Dedifferentiated amniotic fluid mesenchymal stem cell (primary cell): Measurements from ENCODE around the gene PER1.
A peak's percentile ranks its signal among the peaks of the same experiment; 100 is the strongest.

ENCODE experiments used
- DNase-seq: peaks from one replicate; pipeline ENCODE4 v3.0.0-alpha.2; 2016; ENCODE audit errors: extremely low spot score

Gene PER1, protein sequence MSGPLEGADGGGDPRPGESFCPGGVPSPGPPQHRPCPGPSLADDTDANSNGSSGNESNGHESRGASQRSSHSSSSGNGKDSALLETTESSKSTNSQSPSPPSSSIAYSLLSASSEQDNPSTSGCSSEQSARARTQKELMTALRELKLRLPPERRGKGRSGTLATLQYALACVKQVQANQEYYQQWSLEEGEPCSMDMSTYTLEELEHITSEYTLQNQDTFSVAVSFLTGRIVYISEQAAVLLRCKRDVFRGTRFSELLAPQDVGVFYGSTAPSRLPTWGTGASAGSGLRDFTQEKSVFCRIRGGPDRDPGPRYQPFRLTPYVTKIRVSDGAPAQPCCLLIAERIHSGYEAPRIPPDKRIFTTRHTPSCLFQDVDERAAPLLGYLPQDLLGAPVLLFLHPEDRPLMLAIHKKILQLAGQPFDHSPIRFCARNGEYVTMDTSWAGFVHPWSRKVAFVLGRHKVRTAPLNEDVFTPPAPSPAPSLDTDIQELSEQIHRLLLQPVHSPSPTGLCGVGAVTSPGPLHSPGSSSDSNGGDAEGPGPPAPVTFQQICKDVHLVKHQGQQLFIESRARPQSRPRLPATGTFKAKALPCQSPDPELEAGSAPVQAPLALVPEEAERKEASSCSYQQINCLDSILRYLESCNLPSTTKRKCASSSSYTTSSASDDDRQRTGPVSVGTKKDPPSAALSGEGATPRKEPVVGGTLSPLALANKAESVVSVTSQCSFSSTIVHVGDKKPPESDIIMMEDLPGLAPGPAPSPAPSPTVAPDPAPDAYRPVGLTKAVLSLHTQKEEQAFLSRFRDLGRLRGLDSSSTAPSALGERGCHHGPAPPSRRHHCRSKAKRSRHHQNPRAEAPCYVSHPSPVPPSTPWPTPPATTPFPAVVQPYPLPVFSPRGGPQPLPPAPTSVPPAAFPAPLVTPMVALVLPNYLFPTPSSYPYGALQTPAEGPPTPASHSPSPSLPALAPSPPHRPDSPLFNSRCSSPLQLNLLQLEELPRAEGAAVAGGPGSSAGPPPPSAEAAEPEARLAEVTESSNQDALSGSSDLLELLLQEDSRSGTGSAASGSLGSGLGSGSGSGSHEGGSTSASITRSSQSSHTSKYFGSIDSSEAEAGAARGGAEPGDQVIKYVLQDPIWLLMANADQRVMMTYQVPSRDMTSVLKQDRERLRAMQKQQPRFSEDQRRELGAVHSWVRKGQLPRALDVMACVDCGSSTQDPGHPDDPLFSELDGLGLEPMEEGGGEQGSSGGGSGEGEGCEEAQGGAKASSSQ (N-terminal part only)

DNA sequence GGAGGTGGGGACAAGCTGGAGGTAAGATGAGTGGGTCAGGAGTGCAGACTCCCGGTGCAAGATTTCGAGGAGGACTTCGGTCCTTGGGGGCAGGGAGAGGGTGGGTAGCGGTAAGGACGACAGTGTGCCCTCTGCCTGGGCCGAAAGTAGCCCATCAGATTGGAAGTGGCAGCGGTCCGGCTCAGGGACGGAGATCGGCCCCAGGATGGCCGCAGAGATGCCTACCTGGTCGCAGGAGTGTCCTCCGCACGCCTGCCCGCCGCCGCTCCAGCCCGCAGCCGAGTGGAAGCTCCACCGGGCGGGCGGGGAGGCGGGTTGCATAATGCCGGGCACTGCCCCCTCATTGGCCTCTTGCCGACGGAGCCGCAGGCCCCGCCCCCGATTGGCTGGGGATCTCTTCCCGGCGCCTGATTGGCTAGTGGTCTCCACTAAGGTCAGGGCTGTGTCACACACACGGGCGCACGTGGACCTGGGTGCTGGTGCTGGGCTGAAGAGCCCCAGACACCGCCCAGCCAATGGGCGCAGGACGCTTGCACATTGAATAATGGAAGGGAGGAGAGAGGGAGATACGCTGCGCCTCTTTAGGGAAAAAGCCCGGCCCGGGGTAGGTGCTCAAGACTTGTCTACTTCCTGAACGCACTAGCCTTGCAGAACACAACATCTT, at the start of gene PER1:
TSS of gene PER1 (minus strand) at position 293 of the 664 bp plus-strand sequence. CDS start 1,698 bp downstream, outside the sequence.
- peak; percentile 82 for DNase-seq

DNA sequence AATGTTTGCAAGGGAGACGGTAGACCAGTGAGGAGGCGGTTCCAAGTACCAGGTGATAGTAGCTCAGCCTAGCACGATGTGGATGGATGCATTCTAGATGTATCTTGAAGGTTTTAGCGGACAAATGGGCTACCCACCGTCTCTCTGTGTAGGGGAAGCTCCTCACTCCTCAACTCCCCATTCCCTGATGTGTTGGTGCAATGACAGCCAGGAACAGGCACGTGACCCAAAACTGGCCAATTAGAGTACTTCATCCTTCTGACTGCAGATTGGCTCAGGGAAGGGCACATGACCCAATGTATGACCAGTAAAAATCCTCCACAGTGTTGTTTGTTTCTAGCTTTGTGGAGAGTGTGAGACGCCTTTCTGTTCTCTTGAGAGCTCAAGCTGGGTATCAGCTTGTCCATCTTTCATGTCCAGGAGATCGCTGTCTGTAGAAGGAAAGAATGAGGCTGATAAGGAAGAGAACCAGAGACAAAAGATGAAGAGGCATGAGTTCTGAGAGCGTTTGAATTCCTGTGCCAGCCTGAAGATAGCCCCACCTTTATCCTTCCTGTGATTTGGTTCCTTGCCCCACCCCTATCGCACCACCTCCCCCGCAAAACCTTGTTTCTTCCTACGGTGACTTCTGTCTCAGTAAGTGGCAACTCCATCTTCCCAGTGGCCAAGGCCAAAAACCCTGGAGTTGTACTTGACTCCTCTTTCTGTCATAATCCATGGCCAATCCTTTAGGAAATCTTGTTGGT, 40.0 kb upstream of the PER1 start:
- peak; percentile 38 for DNase-seq

DNA sequence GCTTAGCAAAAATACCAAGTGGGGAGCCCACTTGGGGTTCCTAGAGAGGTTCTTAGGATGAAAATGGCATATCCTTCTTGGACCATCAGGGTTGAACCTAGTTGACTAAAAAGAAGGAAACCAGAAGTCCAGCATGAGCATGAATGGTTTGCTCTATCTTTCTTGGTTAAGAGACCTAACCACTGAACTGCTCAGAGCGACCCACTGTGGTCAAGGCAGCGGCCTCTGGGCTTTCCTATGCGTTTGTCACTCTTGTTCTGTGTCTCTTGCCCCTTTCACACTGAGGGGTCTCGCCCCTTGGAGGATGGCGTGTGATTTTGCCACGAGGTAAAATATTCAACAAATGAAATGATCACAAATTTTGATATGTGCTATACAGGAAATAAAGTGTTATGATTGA, 38.3 kb upstream of the PER1 start:
- no peak for DNase-seq

DNA sequence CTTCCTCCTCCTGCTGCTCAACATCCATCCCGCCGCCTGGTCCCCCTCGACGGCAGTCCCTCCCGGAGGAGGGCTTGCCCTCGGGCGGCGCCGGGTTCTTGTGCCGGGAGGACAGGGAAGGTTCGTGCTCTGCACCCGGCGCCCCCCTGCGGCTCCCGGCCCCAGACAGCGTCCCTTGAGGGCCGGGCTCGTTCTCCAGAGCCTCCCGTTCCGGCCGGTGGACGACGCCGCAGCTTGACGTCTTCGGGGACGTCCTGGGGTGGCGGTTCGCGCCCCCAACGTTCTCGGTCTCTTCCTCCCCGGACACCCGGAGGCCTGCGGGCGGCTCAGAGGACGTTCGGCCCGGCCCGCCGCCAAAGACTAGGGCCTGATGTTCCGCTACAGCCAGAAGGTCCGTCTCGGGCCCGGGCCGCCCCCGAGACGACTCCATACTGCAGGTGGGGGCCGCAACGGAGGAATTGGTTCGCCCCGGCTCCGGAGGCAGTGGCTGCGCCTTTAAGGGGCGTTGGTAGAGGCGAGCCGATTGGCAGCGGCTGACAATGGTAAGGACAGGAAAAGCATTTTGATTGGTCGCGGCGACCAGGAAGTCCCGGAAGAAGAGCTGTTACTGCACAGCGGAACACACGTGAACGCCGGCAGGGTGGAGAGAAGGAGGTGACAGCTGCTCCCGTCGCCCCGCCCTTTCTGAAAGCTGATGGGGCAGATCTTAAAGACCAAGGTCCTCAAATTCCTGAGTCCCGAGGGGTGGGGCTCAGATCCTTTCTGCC, 37.7 kb upstream of the PER1 start, which contains the start of gene BORCS6:
TSS of gene BORCS6 (minus strand) at position 470 of the 767 bp plus-strand sequence. CDS start at position 430, 40 bp downstream.
- peak; percentile 96 for DNase-seq

DNA sequence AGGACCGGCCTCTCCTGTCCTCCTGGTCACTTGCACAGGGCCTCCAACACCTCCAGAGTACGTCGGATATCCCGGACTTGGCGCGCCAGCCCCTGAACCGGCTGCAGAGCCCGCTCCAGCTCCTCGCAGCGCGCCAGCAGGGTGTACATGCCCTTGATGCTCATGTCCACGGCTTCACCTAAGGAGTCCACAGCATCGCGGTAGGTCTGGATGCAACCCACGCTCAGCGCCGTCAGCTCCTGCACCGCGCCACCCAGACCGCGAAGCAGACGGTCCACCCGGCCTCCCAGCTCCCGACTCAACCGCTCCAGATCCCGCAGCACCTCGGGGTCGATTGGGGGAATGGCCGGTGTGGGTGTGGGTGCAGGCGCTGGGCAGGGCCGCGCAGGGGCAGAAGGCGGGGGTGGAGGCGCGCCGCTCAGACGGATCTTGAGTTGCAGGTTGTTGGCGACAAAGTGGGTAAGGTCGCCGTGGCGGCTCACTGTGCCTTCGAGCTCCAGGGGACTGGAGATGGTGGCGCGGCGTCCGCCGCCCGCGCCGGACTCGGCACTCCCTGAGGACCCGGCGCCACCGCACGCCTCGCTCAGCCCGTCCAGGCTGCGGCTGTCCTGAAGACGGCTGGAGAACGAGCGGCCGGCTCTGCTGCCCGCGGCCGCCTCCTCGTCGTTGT, 37.0 kb upstream of the PER1 start:
- DNase-seq, result no peak

DNA sequence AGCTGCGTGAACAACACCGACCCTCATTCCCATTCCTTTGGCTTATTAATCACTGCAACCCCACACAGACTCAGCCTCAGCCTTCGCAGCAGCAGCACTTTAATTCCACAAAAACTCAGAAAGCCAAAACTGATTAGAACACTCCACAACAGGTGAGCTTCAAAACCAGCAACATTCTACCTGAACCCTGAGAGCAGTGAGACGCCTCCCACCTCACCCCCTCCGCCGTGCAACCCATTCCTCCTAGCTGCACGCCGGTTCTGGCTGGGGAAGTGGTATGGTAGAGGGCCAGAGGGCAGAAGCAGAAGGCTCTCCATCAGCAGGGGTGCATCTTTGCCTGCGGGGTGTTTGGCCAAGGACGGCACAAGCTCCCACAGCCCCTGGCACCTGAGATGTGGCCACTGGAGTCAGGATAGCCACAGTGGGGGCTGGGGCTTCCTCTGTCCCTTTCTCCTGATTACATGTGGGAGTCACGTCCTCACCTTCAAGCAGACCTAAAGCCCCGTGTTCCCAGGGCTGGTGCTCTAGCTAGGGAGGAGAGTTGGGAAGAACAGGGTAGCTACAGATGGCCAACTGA, 36.1 kb upstream of the PER1 start:
- no peak for DNase-seq

DNA sequence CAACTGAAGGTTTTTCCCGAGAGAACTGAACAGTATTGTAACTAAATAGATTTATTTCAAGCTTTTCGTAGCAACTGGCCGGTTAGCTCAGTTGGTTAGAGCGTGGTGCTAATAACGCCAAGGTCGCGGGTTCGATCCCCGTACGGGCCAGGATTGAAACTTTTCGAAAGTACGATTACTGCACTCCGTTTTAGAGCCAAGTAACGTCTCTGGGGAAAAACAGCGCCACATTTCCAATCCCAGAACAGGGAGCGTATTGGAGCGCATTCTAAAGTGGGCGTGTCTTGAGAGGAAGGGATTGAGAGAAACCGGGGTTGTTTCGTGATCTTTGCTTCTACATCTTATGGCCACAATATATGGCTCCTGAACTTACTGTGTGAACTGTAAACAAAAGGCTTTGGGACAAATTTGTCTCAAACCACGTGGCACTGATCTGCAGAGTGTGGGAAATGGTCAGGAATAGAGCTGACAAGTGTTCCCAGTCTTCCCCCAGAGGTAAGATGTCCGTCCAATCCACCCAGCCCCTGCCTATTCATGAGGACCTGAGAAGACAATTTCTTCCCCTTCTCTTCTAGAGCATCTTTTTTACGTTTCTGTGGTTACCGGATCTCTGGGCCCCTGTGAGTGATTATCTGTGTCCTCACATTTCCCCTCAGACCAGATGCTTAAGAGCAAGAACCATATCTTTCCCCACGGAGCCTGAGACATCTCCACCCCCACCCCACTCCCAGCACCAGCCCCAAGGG, 35.5 kb upstream of the PER1 start:
- DNase-seq, result peak; percentile 99

DNA sequence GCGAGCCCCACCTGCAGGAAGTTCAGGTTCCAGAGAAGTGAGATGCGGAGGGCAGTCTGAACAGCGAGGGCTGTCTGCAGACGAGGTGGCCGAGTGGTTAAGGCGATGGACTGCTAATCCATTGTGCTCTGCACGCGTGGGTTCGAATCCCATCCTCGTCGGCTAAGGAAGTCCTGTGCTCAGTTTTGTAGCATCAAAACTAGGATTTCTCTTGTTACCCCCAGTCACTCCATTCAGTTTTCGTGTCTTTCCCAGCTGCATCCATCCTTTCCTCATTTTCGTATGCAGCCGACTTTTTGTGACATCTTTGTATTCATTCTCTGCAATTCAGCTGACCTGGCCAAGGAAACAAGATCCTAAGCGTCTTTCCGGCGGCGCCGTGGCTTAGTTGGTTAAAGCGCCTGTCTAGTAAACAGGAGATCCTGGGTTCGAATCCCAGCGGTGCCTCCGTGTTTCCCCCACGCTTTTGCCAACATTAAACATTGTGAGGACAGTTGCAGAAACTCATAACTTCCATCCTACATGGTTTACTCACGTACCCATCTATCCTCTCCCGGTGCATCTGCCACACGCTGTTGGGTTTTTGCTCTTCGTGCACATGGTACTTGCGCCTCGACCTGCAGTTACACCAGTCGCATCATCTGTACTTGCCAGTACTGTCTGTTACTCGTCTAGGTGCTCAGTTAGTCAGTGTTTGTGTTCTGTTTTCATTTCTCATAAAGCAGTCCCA, 34.7 kb upstream of the PER1 start:
- DNase-seq, result peak; percentile 91

DNA sequence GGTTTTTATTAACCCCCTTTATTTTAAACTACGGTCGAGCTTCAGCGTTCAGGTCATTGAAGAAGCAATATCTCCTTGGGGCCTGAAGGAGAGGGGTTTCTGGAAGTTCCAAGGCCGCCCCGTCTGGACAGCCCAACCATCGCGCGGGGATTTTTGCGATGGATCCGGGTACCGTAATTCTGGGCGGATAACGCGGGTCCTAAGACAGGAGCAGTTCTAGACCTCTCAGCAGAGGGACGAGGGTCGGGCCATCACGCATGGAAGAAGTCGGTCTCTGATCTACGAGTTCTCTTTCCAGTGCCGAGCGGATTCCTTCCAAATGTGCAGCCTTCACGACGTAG, 34.2 kb upstream of the PER1 start:
- DNase-seq, result no peak

DNA sequence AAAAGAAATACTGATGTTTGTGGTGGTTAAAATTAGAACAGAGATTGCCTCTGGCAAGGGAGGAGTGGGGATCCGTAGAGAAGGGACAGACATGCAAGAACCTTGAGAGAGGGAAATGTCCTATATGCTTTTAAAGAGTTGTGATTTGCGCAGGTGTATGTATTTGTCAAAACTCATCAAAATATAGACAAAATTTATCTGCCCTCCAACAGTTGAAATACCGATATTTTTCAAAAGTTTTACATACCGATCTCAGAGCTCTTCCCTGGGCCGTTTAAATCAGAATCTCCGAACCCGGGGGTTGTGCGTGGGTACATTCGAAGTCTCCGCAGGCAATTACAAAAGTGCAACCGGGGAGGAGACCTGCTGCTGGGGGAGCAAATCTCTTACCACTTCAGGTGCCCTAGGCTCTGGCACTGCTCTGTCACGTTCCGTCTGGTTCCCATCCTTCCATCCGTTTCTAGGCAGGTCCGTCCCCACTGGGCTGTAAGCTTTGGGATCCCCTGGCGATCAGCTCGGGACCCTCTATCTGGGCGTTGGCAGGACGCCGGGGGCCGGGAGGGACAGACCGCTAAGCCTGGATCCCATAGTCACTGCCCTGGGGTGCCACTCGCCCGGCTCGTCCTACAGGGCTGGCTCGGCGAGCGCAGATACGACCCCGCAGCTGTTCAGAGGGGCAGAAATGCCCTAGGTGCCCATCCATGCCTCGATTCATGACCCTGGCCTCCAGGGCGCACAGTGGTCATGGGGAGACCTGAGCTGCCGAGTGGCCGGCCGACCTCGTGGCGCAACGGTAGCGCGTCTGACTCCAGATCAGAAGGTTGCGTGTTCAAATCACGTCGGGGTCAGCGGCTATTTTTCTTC, 33.6 kb upstream of the PER1 start:
- DNase-seq, result peak; percentile 38

DNA sequence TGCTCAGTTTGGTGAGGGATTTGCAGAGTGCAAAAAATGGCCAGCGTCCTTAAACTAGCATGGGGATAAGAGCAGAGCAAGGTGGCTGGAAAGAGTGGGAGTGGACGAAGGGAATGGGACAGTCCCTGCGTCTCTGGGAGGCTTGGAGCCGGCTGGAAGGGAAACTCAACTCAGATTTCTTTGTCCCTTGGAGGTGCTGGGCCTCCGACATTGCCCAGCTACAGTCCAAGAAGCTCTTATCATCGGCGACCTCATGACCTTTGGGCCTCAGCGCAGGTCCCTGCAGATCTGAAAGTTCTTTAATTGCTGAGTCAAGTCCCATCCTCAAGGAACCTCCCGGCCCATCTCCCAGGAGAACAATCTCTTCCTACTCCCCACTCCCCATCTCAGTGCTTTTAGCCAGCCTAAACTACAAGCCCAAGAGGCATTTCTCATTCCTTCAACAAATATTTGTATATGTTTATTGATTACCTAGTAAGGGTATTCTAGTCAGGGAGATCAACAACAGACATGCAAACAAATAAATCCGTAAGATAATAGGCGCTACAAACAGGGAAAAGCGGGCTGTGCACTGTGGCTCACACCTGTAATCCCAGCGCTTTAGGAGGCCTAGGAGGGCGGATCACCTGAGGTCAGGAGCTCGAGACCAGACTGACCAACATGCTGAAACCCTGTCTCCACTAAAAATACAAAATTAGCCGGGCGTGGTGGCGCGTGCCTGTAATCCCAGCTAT, 25.0 kb upstream of the PER1 start:
- DNase-seq, result no peak

DNA sequence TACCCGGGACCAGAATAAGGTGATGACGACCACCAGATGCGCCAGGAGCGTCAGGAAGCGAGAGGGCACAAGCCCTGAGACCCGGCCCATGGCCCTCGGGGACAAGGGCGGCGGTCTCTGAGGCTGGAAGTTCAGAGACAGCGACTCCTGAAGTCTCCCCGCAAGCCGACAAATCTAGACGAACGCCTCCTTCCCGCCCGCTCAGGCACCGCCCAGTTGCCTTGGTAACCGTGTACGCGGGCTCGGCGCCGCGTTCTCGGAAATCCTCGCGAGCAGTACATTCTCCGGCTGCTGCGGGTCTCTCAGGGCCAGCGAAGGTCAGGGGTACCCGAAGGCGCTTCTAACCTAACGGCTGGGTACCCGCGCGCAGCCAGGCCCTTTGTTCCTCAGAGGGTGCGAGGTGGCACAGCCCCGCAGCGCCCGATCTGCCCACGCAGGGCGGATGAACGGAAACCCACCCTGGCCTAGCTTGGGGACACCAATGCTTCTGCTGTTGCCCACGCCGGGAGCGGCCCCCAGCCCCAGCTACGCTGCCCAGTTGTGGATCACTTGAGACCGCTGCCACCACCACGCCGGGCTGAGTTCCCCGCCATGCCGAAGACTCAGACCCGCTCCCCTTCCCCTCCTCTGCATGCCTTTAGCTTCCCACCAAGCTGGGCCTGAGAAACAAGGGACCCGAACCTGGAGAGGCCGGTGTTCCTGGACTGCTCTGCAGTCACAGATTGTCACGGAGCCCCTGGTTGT, 24.2 kb upstream of the PER1 start, which contains the start of gene TMEM107:
TSS of gene TMEM107 (minus strand) at position 184 of the 744 bp plus-strand sequence. CDS start at position 90, 94 bp downstream.
- DNase-seq, result peak; percentile 79

DNA sequence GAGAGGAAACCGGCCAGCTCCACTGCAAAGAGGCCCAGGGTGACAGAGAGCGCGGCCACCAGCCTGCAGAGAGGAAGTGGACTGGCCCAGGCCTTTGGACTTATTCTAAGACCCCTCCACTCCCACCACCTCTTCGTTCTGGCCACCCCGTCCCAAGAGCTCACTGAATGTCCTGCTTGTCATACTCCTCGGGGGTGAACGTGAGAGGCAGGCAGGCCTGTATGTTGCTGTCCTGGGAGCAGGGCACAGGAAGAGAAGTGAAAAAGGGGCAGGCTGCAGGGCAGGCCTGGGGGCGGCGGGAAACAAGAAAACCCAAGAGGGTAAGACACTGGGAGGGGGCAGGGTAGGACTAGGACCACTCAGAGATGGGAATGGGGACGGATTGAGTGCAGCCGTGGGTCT, 23.6 kb upstream of the PER1 start:
- no peak for DNase-seq

DNA sequence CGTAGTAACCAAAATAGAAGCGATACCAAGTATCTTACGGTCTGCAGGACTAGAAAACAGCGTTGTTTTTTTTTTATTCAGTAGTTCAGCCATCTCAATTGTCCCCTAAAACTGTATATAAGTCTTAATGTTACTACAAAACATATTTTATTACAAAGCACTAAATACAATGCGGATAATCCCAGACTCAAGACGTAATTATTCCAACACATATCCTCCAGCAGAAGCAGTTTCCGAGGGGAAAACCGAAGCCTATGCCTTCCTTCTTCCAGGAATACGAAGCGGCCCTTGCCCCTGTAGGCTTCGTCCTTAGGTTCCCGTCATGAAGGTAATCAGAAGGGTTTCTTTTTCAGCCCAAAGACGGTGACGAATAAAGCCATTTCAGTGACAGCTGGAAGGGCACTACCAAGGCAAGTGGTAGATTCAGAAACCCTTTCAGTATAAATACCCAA, 21.7 kb upstream of the PER1 start:
- DNase-seq, result no peak
